Left renal pelvis (tissue), 4 donors: ENCODE data around the gene SSPN. TPM values are rescaled to one million over a fixed set of nuclear protein-coding genes. Genes with fewer than 3 reads are reported as not detected.
"Not testable (repeated sequence)": the region's sequence is repeated elsewhere in the genome, so short reads cannot be mapped to it uniquely, and the experiment has no call there.

ENCODE experiments used
- DNase-seq, 4 donors: peaks; one replicate each; pipeline ENCODE4 v3.0.0-alpha.2; 2013; ENCODE audit warnings: low read depth in 4 of 4, low spot score in 3 of 4
- polyA plus RNA-seq, 4 donors: library from polyadenylated mRNA; unstranded; fragments of 120-200 nt; gene quantifications; one replicate each; pipeline ENCODE4 v1.2.1, GENCODE V29; 2013; ENCODE audit not compliant: insufficient read length in 4 of 4

The SSPN gene
- polyA plus RNA-seq, 4 donors: 12.7 to 36.0 (median 18.4) TPM

DNA sequence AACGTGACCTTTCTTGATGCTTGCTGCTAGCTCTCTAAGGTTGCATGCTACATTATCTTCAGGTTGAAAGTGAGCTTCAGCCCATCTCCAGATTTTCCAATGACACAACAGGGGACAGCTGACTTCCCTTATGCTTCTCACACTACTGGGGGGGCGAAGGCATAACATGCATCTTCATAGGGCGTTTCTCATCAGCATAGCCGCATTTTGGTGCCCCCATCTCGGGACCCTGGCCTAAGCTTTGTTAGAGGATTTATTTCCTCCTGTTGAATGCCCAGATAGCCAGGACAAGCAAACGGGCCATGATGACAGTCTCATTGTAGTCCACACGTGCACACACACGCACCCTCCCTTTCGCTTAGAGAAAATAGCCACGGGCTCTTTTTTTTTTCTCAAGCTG is 30.7 kb downstream of the SSPN start:
- DNase-seq: no peak

DNA sequence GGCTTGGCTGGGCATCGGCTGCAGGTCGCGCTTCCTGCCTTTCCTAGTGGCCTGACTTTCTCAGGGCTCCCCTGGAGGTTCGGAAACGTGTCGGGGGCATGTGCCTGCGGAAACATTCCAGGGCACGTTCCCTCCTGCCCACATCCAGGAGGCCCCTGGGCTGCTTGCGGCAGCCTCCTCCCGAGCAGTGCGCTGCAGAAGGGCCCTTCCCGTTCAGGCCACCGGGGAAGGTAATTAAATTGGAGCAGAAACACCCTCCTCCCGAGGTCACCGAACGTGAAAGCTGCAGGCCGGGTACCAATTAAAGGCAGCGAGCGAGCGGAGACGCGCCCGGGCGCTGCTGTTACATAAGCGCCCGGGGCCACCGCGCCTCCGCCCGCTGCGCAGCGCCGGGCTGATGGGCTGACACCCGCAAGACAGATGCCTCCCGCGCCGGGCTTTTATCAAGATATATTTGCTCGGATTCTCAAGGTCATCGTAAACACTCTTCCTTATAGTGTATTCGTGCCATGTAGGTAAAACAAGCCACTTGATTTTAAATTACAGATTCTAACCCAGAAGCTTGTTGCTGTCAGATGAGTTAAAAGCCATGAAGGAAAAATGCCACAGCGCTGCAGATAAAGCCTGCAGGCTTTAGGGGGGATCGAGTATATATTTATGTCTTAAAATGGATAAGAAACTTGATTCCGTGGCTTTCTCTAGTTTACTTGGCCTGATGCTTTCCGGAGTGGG is 31.4 kb downstream of the SSPN start:
- peak in 1 of 4 donors; percentile 20 for DNase-seq

DNA sequence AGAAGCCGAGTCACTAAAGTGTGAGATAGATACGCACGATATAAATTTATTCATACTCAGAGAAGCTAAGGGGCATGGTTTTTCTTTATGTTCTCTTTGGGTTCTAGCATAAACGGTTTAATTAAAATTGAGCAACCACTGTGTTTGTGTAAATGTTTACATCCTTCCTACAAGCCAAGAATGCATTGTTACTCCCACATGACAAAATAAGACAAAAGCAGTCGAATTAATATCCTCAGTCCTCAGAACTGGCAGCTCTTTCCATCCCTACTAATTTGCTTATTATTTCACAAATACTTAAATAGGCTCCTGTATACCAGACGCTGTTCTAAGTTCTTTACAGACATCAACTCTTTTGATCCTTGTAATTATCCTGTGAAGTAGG is 32.0 kb downstream of the SSPN start:
- DNase-seq: no peak

DNA sequence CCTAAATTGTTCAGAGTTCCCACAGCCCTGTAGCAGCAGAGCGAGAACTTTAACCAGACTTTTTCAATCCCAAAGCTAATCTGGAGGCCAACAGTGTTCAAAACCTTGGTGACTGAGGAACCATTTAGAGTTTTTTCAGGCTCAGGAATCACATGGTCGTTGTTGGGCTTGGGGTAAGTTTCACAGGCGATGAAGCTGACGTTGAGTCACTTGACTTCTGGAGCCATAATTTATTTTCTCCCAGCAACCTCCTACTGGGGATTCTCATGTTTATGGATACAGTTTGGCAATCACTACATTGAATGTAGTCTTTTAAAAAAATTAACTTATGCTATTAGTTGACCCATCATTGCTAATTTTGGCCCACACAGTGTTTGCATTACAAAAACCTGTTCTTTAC is 34.5 kb downstream of the SSPN start:
- DNase-seq: no peak

DNA sequence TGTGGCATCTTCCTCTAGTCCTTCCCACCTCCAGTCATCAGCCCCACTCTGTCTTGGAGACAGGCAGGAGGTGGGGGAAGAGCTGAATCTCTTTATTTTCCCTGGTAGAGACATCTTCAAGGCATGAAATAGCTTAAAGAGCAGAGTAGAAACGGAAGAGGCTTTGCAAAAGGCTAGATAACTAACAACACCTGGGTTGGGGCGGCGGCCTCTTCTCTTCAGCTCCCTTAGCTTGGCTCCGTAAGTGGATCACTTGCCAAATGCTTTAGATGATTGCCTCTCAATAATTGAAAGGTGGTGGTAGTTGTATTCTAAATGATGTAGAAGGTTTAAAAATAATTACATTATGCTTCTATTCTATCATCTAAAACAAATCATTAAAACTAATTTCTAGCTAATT is 36.1 kb downstream of the SSPN start:
- DNase-seq: no peak

DNA sequence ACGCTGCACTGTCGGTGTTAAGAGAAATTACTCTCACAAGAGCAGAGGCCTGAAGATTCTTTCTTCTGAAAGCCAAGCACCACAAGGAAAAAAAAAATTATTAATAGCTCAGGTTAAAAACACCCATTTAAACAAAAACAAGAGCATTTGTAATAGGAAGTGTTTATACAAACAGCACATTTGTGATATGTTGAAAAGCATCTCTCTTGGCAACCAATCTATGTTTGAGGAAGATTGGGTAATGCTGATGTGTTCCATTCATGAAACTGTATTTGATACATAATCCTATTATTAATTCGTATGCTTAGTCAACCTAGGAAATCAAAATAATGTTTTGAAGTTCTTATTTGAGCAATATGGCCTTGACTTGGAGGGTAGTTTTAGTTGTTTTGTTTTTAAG is 36.5 kb downstream of the SSPN start:
- DNase-seq: no peak

DNA sequence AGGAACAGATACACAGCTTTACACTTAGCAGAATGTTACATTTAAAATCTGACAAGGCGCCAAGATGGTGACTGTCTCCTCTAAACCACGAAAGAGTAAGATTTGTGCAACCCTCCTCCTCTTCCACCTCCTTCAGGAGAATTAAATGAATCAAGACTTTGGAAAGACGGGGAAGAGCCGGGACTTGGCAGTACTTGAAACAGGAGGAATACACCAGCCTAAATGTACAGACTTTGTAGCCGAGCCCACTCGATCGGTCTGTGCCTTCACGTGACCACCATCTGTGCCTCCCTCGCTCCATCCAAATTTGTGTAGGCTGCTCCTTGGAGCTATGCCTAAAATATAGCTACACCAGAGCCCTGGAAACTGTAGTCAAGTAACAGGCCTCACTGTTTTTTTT is 38.3 kb downstream of the SSPN start:
- DNase-seq: no peak

DNA sequence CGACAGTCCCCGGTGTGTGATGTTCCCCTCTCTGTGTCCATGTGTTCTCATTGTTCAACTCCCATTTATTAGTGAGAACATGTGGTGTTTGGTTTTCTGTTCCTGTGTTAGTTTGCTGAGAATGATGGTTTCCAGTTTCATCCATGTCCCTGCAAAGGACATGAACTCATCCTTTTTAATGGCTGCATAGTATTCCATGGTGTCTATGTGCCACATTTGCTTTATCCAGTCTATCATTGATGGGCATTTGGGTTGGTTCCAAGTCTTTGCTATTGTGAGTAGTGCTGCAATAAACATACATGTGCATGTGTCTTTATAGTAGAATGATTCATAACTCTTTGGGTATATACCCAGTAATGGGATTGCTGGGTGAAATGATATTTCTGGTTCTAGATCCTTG is 40.1 kb downstream of the SSPN start:
- not testable (repeated sequence) for DNase-seq

DNA sequence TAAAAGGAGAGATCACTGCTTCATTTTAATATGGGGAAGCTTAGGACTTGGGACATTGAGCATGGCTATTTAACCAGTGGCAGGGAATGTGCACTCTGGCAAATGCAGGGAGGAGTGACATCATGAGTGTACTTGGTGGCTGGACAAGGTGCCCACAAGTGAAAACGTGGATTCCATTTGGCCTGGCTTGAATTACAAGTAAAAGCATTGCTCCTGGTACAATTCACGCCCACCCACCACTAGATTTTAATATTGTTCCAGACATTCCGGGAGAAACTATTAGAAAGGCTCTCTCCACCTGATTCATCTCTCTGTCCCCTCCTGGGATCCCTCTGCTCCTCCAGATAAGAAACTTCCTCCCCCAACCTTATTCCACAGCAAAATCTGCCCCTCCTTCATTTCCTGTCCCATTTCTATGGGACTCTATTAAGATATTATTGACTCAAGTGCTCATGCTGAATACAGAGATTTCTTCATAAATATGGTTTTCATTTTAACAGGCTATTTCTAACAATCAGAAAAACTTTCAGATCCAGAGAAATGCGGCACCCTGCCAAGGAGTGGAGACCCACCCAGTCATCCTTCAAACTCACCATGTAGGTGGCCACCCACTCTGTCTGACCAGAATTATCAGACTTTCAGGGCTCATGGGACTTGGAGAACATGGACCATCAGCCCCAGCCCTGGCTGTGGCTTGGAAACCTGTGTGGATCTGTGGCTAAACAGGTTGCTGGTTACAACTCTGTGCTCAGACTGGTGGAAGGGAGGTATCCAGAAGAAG is 43.2 kb downstream of the SSPN start:
- DNase-seq: no peak

DNA sequence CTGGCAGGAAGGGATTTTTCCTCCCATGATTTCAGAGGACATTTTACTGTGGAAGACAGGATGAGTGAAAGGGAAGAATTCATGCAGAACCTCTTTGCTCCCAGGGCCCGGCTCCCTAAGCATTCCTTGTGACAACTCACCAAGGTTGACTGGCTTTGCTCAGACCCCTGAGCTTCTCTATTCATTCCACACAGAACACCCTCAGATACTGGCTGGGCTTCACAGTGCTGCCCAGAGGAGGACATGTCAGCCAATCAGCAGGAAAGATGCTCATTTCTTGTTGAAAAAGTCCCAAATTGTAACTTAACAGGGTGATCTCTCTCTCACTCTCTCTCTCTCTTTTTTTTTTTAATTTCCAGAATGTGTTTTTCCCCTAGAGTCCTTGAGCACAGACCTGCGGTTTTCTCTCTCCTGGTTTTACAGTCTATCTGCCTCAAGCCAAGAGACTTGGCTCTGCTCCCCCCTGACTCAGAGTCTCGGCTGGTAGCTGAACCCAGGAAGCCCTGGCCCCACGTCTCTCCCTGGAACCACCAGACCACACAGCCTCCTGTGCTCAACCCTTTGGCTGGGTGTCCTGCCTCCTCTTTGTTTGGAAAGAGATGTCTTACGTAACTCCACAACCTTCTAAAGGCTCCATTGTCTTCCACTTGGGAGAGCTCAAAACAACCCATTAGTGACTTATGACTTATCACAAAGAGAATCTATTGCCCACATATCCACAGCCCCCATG is 43.9 kb downstream of the SSPN start:
- DNase-seq: no peak

DNA sequence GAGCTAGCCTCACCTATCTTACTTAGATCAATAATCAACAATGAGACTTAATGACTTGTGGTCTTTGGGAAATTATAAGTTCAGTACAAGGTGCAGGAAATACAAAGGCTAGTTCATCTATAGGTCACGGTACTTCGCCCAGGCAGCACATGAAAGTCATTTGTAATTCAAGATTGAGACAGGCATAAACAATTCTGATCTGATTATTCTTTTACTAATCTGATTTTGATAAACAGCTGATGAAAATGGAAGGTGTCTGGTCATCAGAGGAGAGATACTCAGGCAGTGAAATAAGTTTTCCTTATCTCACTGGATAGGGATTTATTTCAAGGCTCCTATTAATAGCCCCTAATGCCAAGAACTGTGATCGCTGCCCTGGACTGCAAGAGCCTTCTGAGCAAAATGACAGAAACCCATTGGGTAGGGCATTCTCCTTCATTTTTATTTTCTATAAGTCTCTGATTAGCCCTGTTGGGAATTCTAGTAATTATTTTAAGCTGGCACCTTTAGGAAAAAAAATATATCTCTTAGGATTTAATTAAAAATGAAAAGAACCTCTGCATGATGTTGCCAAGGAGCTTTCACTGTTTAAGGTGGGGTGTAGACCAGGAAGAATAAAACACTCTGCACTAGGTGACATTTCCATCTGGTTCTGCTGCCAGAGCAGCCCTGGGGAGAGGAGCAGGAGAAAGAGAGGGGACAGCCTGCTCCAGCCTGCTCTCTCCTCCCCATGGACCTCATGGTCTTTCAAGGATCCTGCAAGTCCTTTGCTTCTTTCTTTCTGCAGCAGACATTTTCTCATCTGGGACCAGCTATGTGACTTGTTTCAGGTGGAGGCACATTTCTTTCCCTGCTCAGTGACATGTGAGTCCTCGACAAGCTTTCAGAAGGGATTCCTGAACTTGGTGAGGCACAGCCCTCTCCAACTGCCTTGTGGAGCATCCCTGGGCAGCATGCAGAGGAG is 44.8 kb downstream of the SSPN start:
- DNase-seq: no peak

DNA sequence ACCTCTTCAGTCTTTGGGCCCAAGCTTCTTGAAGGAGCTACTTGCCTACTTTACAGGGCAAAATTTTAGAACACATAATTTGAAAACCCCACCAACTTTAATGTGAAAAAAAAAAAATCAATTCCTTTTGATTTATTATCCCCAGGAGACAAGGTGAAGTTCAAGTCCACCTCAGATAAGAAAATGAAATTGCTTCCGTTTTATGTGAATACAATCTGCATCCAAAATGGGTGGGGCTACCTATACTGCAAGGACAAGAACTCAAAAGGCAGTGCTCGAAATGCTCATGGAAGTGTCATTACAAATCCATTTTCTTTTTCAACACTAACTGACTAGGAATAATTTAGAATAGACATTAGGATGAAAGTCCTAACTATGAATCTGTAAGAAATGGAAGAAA is 45.7 kb downstream of the SSPN start:
- no peak for DNase-seq

DNA sequence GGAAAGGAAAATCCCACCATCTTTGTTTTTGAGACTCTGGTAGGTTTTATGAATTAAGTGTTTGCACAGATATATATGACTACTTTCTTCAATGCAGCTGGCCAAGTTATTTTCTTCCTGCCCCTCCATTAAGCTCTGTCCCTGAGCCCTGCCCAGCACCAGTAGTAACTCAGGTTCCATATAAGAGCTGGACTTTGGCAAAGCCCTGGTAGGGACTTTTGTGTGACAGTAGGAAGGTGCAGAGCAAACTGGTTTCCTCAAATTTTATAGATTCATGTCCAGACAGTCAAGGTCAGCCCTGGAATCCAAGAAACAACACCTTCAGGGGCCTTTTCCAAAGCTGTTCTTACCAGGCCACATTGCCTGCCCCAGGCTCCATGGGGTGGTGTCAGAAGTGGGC is 47.3 kb downstream of the SSPN start:
- no peak for DNase-seq

DNA sequence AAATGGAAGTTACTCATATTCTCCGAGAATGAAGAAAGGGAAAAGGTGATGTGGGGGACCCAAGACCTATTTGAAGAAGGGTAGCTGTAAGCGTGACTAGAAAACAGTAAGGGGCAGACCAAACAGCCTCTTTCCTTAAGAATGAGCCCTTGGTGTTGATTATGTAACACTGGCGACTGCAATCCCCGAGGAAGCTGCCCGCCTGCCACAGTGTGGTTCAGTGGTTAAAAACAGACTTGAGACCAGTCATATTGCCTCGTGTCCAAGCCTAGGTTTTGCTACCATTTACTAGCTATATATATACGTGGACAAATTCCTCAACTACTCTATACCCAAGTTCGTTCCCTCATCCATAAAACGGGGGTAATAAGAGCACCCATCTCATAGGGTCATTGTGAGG is 49.1 kb downstream of the SSPN start:
- no peak for DNase-seq

DNA sequence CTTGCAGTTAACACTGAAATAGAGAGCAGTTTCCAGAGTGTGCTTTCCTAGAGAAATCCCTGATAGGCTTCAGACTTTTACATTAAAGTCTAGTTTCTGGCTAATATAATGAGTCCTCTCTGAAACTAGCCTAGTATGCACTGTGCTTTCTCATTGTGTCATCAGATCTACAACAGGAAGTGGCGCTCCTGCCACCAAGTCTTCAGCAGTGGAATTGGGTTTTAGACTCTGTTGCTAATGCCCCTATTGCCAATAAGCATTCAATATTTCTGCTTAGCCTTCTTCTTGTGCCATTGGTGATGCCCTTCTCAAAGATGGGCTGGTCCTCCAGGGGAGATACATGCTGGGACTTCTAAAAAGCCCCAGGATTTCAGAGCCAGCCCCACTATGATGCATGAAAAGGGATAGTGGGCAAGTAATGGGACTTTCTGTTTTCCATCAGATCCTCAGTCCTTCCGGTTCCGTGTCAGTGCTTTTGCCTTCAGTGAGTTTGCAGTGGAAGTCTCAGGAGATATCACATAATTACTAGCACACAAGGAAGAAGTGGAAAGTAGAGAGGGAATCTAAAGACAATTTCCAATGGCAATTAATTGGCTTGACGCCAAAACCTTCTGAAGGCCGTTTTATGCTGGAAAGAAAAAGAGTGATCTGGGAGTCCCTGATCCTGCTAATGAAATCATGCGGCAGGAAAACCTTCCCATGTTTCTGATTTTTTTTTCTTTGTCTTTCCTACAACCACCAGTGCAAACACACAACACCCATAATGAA is 50.0 kb downstream of the SSPN start:
- DNase-seq: no peak

DNA sequence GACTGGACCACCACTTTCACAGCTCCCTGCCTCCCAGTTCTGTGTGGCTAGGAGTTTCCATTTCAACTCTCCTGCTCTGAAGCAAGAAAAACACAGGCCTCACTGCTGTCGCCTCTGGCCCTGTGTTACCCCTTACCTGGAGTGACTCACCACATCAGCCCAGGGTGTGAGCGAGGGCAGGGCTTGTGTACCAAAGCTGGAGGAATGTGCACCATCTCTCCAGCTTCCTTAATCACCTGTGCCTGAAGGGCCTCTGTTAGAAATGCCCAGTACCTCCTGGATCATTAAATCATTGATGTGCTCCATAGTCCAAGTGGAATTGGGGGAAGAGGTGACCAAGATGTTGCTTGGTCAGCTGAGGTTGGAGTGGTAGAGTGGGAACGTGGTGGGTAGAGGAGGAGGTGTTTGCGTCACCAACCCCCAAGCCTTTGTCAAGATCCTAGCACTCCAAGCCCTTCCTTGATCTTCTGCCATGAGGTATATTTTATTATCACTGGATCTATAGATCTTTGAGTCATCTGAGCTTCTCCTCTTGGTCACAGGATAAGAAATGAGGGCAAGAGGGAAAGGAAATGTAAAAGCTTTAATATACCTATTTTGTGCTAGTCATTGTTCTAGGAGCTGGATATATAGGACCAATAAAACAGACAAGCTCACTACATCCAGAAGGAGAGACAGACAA is 51.3 kb downstream of the SSPN start:
- no peak for DNase-seq

DNA sequence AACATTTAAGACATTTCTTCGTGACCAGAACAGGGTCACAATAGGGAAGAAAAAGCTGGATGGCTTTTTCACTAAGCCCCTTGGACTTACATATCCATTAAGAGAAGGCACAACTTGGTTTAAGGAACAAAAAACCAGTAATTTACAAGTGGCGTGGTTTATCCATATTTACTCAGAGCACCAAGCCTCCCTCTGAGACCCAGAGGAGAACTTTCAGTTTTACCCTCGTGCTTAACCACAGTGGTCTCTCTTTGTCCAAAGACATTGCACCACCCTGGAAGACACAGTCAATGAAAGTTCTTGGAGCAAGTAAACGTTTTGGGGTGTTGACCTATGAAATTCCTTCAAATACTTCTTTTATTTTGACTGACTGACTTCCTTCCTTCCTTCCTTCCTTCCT is 52.5 kb downstream of the SSPN start:
- DNase-seq: no peak

DNA sequence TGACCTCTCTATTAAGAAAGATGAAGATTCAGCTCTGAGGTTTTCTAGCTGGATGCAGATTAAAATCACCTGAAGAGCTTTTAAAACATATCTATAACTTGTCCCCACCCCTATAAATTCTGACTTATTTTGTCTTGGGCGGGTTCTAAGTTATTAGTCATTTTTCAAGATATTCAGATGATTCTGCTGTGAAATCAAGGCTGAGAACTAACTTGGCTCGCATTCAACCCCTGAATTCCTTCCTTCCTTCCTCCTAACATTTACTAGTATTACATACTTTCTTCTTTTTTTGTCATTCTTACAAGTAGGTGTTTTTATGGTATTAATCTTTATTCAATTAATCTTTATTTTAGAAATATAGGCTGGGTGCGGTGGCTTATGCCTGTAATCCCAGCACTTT is 55.4 kb downstream of the SSPN start:
- DNase-seq: no peak

DNA sequence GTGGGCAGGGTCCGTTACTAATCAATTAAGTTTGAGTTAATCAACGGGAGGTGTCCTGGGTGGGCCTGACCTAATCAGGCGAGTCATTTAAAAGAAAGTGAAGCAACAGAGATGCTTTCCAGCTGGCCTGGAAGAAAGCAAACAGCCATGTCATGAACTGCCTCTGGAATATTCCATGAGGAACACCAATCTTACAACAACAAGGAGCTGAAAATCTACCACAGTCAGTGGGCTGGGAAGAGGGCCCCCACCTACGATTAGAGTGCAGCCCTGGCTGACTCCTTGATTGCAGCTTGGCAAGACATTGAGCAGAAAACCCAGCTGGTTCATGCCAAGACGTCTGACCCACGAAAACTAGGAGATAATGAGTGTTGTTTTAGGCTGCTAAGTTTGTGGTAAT is 56.2 kb downstream of the SSPN start:
- no peak for DNase-seq
